ENCODE results near the gene LYSET.
"Not testable (repeated sequence)": the region's sequence is repeated elsewhere in the genome, so short reads cannot be mapped to it uniquely, and the experiment has no call there.

LYSET gene

GRCh38 chr14:93230539-93230938 lies 45.4 kb downstream of the LYSET start:
- no peak for DNase-seq

GRCh38 chr14:93231129-93231979 lies 46.2 kb downstream of the LYSET start:
- no peak for DNase-seq

GRCh38 chr14:93232159-93232558 lies 47.0 kb downstream of the LYSET start:
- no peak for DNase-seq

- DNase-seq = not testable (repeated sequence)
These were observed 48.0 kb downstream of the LYSET start for GRCh38 chr14:93233078-93233477.

GRCh38 chr14:93234798-93235197 lies 49.7 kb downstream of the LYSET start:
- DNase-seq = no peak
